ENCODE data around the gene CARMIL3. TPM values are rescaled to one million over a fixed set of nuclear protein-coding genes. Genes with fewer than 3 reads are reported as not detected.

The CARMIL3 gene
- total and polyA plus RNA-seq, 5 donors from 2014 or later = 0.52 TPM; not detected in 4

GRCh38 chr14:24114532-24115421, 63.0 kb downstream of the CARMIL3 start, which contains the start of the genes DCAF11 and NRL:
Gene DCAF11, plus strand, starts transcription at chr14:24114777. Its CDS starts 818 bp downstream, at chr14:24115595.
Gene NRL, minus strand, starts transcription at chr14:24114949. Its CDS starts 32,101 bp downstream, at chr14:24082848.
- Histone ChIP-seq H3K36me3 (ENCODE audit: control insufficient read depth, insufficient read depth, low read length) (peaks cover 31% of the 10 kb centered on the region), H3K27me3 (ENCODE audit: control insufficient read depth, insufficient read depth, low read length) (no peaks in the 10 kb centered on the region), H3K27ac (ENCODE audit: insufficient read depth, low read length, poor library complexity, severe bottlenecking) (peak within 1 kb of the TSS; percentile 100), H3K9me3 (ENCODE audit: control insufficient read depth in 2 of 2, low read length in 2 of 2) (no peaks in the 10 kb centered on the region), H3K4me3 (ENCODE audit: low read depth, low read length) (peak within 1 kb of the TSS; percentile 96), H3K4me1 (ENCODE audit: control insufficient read depth, insufficient read depth, low read length, poor library complexity, severe bottlenecking) (peaks cover 31% of the 10 kb centered on the region)
- Mint-ChIP-seq H3K27ac (peak within 1 kb of the TSS; percentile 98 to 100 (median 100)), H3K27me3 (no peaks in the 10 kb centered on the region), H3K4me1 (peaks cover 6 to 47% (median 23%) of the 10 kb centered on the region in 4 donors), H3K4me3 (peak within 1 kb of the TSS; percentile 92 to 97 (median 94)), H3K36me3 (peaks cover 27% of the 10 kb centered on the region), H3K9me3 (no peaks in the 10 kb centered on the region)
- DNase-seq (peak; percentile 97 to 100 (median 100)), ATAC-seq (ENCODE audit: low read depth in 2 of 2) (peak; percentile 85 to 86)

- Histone ChIP-seq H3K4me1 (ENCODE audit: control insufficient read depth, insufficient read depth, low read length, poor library complexity, severe bottlenecking) (peaks cover 31% of the 10 kb centered on the region), H3K36me3 (ENCODE audit: control insufficient read depth, insufficient read depth, low read length) (peaks cover 37% of the 10 kb centered on the region), H3K4me3 (ENCODE audit: low read depth, low read length) (peak overlapping the region; percentile 96), H3K9me3 (ENCODE audit: control insufficient read depth in 2 of 2, low read length in 2 of 2) (no peaks in the 10 kb centered on the region), H3K27me3 (ENCODE audit: control insufficient read depth, insufficient read depth, low read length) (no peaks in the 10 kb centered on the region), H3K27ac (ENCODE audit: insufficient read depth, low read length, poor library complexity, severe bottlenecking) (peak overlapping the region; percentile 100)
- H3K4me3 Mint-ChIP-seq = peak overlapping the region; percentile 92 to 97 (median 94)
- DNase-seq = no peak
- peaks cover 6 to 47% (median 23%) of the 10 kb centered on the region in 4 donors for H3K4me1 Mint-ChIP-seq
- H3K9me3 Mint-ChIP-seq = no peaks in the 10 kb centered on the region
- no peaks in the 10 kb centered on the region for H3K27me3 Mint-ChIP-seq
- no peak for ATAC-seq (ENCODE audit: low read depth in 2 of 2)
- H3K36me3 Mint-ChIP-seq = peaks cover 27% of the 10 kb centered on the region
- peak overlapping the region; percentile 98 to 100 (median 100) for H3K27ac Mint-ChIP-seq
These were observed 63.8 kb downstream of the CARMIL3 start for GRCh38 chr14:24115422-24116127.

GRCh38 chr14:24116128-24116814, 64.5 kb downstream of the CARMIL3 start:
- peak overlapping the region; percentile 100 for H3K27ac ChIP-seq (ENCODE audit: insufficient read depth, low read length, poor library complexity, severe bottlenecking)
- DNase-seq (no peak), ATAC-seq (ENCODE audit: low read depth in 2 of 2) (no peak)
- H3K4me1 Mint-ChIP-seq = peaks cover 6 to 47% (median 23%) of the 10 kb centered on the region in 4 donors
- peak overlapping the region; percentile 92 to 97 (median 94) for H3K4me3 Mint-ChIP-seq
- no peaks in the 10 kb centered on the region for H3K27me3 ChIP-seq (ENCODE audit: control insufficient read depth, insufficient read depth, low read length)
- H3K36me3 ChIP-seq (ENCODE audit: control insufficient read depth, insufficient read depth, low read length) = peaks cover 44% of the 10 kb centered on the region
- no peaks in the 10 kb centered on the region for H3K9me3 ChIP-seq (ENCODE audit: control insufficient read depth in 2 of 2, low read length in 2 of 2)
- H3K36me3 Mint-ChIP-seq = peaks cover 27% of the 10 kb centered on the region
- peak overlapping the region; percentile 96 for H3K4me3 ChIP-seq (ENCODE audit: low read depth, low read length)
- H3K4me1 ChIP-seq (ENCODE audit: control insufficient read depth, insufficient read depth, low read length, poor library complexity, severe bottlenecking) = peaks cover 31% of the 10 kb centered on the region
- no peaks in the 10 kb centered on the region for H3K27me3 Mint-ChIP-seq
- H3K9me3 Mint-ChIP-seq = no peaks in the 10 kb centered on the region
- H3K27ac Mint-ChIP-seq = peak overlapping the region; percentile 98 to 100 (median 100)

GRCh38 chr14:24117179-24117578, 65.4 kb downstream of the CARMIL3 start:
- ATAC-seq (ENCODE audit: low read depth in 2 of 2) = no peak
- H3K9me3 ChIP-seq (ENCODE audit: control insufficient read depth in 2 of 2, low read length in 2 of 2) = no peaks in the 10 kb centered on the region
- DNase-seq = no peak
- peaks cover 6 to 46% (median 23%) of the 10 kb centered on the region in 4 donors for H3K4me1 Mint-ChIP-seq
- H3K27ac ChIP-seq (ENCODE audit: insufficient read depth, low read length, poor library complexity, severe bottlenecking) = no peak overlapping the region
- peaks cover 31% of the 10 kb centered on the region for H3K36me3 Mint-ChIP-seq
- H3K4me3 ChIP-seq (ENCODE audit: low read depth, low read length) = peak overlapping the region; percentile 96
- no peaks in the 10 kb centered on the region for H3K27me3 Mint-ChIP-seq
- no peaks in the 10 kb centered on the region for H3K9me3 Mint-ChIP-seq
- no peak overlapping the region for H3K27ac Mint-ChIP-seq
- H3K27me3 ChIP-seq (ENCODE audit: control insufficient read depth, insufficient read depth, low read length) = no peaks in the 10 kb centered on the region
- H3K36me3 ChIP-seq (ENCODE audit: control insufficient read depth, insufficient read depth, low read length) = peaks cover 51% of the 10 kb centered on the region
- H3K4me1 ChIP-seq (ENCODE audit: control insufficient read depth, insufficient read depth, low read length, poor library complexity, severe bottlenecking) = peaks cover 31% of the 10 kb centered on the region
- peak overlapping the region in 1 of 4 donors; percentile 21 for H3K4me3 Mint-ChIP-seq

Other genes with a start within 250 kb of the CARMIL3 start
- 7.8 TPM for gene DHRS4, start 98.2 kb upstream of the CARMIL3 start, total RNA-seq
- 10 to 100 TPM; 23.5 to 29.0 (median 24.6) TPM for gene DHRS4, start 98.2 kb upstream of the CARMIL3 start, polyA plus RNA-seq
- gene DHRS4L2, start 63.1 kb upstream of the CARMIL3 start, total RNA-seq = 15.2 TPM
- gene DHRS4L2, start 63.1 kb upstream of the CARMIL3 start, polyA plus RNA-seq = 10 to 100 TPM; 13.4 to 22.0 (median 18.5) TPM
- gene CPNE6, start 19.6 kb downstream of the CARMIL3 start, total RNA-seq = not detected
- gene CPNE6, start 19.6 kb downstream of the CARMIL3 start, polyA plus RNA-seq = not detected
- 21.0 TPM for gene PCK2, start 42.3 kb downstream of the CARMIL3 start, total RNA-seq
- 10 to 100 TPM; 26.3 to 32.2 (median 27.8) TPM for gene PCK2, start 42.3 kb downstream of the CARMIL3 start, polyA plus RNA-seq
- 97.8 TPM for gene DCAF11, start 62.8 kb downstream of the CARMIL3 start, total RNA-seq
- gene DCAF11, start 62.8 kb downstream of the CARMIL3 start, polyA plus RNA-seq = 10 to 100 TPM; 73.4 to 95.7 (median 82.3) TPM
- gene NRL, start 62.9 kb downstream of the CARMIL3 start, total RNA-seq = 2.8 TPM
- gene NRL, start 62.9 kb downstream of the CARMIL3 start, polyA plus RNA-seq = 1 to 10 TPM; 1.9 to 2.9 (median 2.1) TPM
- 1.1 TPM for gene FITM1, start 78.7 kb downstream of the CARMIL3 start, total RNA-seq
- under 1 TPM in 3 of 4 donors, not detected in 1; 0.20 to 0.42 (median 0.24) TPM for gene FITM1, start 78.7 kb downstream of the CARMIL3 start, polyA plus RNA-seq
- gene PSME1, start 84.2 kb downstream of the CARMIL3 start, total RNA-seq = 294 TPM
- 1,000 to 10,000 TPM in 1 of 4 donors, 100 to 1,000 TPM in 3; 698 to 1,230 (median 866) TPM for gene PSME1, start 84.2 kb downstream of the CARMIL3 start, polyA plus RNA-seq
- gene EMC9, start 89.6 kb downstream of the CARMIL3 start, total RNA-seq = 11.7 TPM
- gene EMC9, start 89.6 kb downstream of the CARMIL3 start, polyA plus RNA-seq = 10 to 100 TPM; 10.7 to 22.5 (median 13.4) TPM
- gene PSME2, start 94.6 kb downstream of the CARMIL3 start, total RNA-seq = 167 TPM
- 100 to 1,000 TPM; 346 to 603 (median 466) TPM for gene PSME2, start 94.6 kb downstream of the CARMIL3 start, polyA plus RNA-seq
- 82.4 TPM for gene RNF31, start 95.5 kb downstream of the CARMIL3 start, total RNA-seq
- 10 to 100 TPM; 35.9 to 55.9 (median 41.1) TPM for gene RNF31, start 95.5 kb downstream of the CARMIL3 start, polyA plus RNA-seq
- gene IRF9, start 109.3 kb downstream of the CARMIL3 start, total RNA-seq = 369 TPM
- 100 to 1,000 TPM; 105 to 157 (median 119) TPM for gene IRF9, start 109.3 kb downstream of the CARMIL3 start, polyA plus RNA-seq
- 145 TPM for gene REC8, start 120.1 kb downstream of the CARMIL3 start, total RNA-seq
- gene REC8, start 120.1 kb downstream of the CARMIL3 start, polyA plus RNA-seq = 10 to 100 TPM in 3 of 4 donors, 1 to 10 TPM in 1; 9.7 to 16.1 (median 12.0) TPM
- gene IPO4, start 136.8 kb downstream of the CARMIL3 start, total RNA-seq = 33.7 TPM
- gene IPO4, start 136.8 kb downstream of the CARMIL3 start, polyA plus RNA-seq = 10 to 100 TPM; 13.0 to 14.8 (median 14.1) TPM
- 20.0 TPM for gene TM9SF1, start 143.4 kb downstream of the CARMIL3 start, total RNA-seq
- gene TM9SF1, start 143.4 kb downstream of the CARMIL3 start, polyA plus RNA-seq = 10 to 100 TPM; 36.8 to 42.3 (median 40.0) TPM
- gene TSSK4, start 153.7 kb downstream of the CARMIL3 start, total RNA-seq = 0.44 TPM
- 1 to 10 TPM in 3 of 4 donors, under 1 TPM in 1; 0.86 to 1.5 (median 1.2) TPM for gene TSSK4, start 153.7 kb downstream of the CARMIL3 start, polyA plus RNA-seq
- 108 TPM for gene CHMP4A, start 161.5 kb downstream of the CARMIL3 start, total RNA-seq
- gene CHMP4A, start 161.5 kb downstream of the CARMIL3 start, polyA plus RNA-seq = 100 to 1,000 TPM; 122 to 154 (median 142) TPM
- gene MDP1, start 164.1 kb downstream of the CARMIL3 start, total RNA-seq = 6.0 TPM
- 10 to 100 TPM; 29.0 to 52.6 (median 35.6) TPM for gene MDP1, start 164.1 kb downstream of the CARMIL3 start, polyA plus RNA-seq
- gene NEDD8, start 180.4 kb downstream of the CARMIL3 start, total RNA-seq = 89.1 TPM
- gene NEDD8, start 180.4 kb downstream of the CARMIL3 start, polyA plus RNA-seq = 100 to 1,000 TPM; 334 to 440 (median 349) TPM
- 49.0 TPM for gene GMPR2, start 180.9 kb downstream of the CARMIL3 start, total RNA-seq
- 100 to 1,000 TPM in 3 of 4 donors, 10 to 100 TPM in 1; 95.5 to 117 (median 112) TPM for gene GMPR2, start 180.9 kb downstream of the CARMIL3 start, polyA plus RNA-seq
- 169 TPM for gene TINF2, start 190.6 kb downstream of the CARMIL3 start, total RNA-seq
- gene TINF2, start 190.6 kb downstream of the CARMIL3 start, polyA plus RNA-seq = 100 to 1,000 TPM; 216 to 242 (median 223) TPM
- 4.0 TPM for gene TGM1, start 211.2 kb downstream of the CARMIL3 start, total RNA-seq
- gene TGM1, start 211.2 kb downstream of the CARMIL3 start, polyA plus RNA-seq = not detected
- gene RABGGTA, start 219.6 kb downstream of the CARMIL3 start, total RNA-seq = 78.6 TPM
- gene RABGGTA, start 219.6 kb downstream of the CARMIL3 start, polyA plus RNA-seq = 10 to 100 TPM; 25.1 to 40.4 (median 30.3) TPM
- 41.2 TPM for gene DHRS1, start 247.8 kb downstream of the CARMIL3 start, total RNA-seq
- 10 to 100 TPM; 21.7 to 48.5 (median 31.9) TPM for gene DHRS1, start 247.8 kb downstream of the CARMIL3 start, polyA plus RNA-seq
- 30.0 TPM for gene NOP9, start 247.8 kb downstream of the CARMIL3 start, total RNA-seq
- gene NOP9, start 247.8 kb downstream of the CARMIL3 start, polyA plus RNA-seq = 1 to 10 TPM; 1.3 to 2.5 (median 1.8) TPM

Measured in CD4-positive, CD25-positive, alpha-beta regulatory T cell (primary cell).